SK-N-SH (cell line): Measurements from ENCODE around the gene EVPL. TPM values are rescaled to one million over a fixed set of nuclear protein-coding genes. Genes with fewer than 3 reads are reported as not detected.
A peak's percentile ranks its signal among the peaks of the same experiment; 100 is the strongest.

ENCODE experiments used
- CTCF ChIA-PET: fragments of 300-600, 350-600 bp; formaldehyde crosslinking; extraction: SDS; loops from one replicate; lab custom pipeline; 2021; lab: Yijun Ruan, JAX
- POLR2A ChIA-PET: fragments of 350-600 bp; sonication (Branson Sonifier 250); formaldehyde crosslinking; extraction: SDS; loops from one replicate; lab custom pipeline; 2020; ENCODE audit warnings: antibody characterized with exemption, inconsistent platforms; lab: Yijun Ruan, JAX
- DNase-seq: peaks from one replicate; pipeline ENCODE4 v3.0.0; 2012
- H2AFZ ChIP-seq: fragments of 200-600 bp; sonication (generic); 2 replicates; pipeline ENCODE4 v1.8.1; 2016; ENCODE audit warnings: antibody characterized with exemption, mild to moderate bottlenecking, low read depth
- H3F3A ChIP-seq: fragments of 200-600 bp; sonication (generic); replicated peaks from 2 replicates; pipeline ENCODE3; 2016; ENCODE audit warnings: antibody characterized with exemption, mild to moderate bottlenecking; ENCODE audit not compliant: insufficient read depth
- H3K27ac ChIP-seq, 2 experiments: fragments of 200-500 bp in 1 of 2; fragments of 200-600 bp in 1 of 2; sonication (Bioruptor generic) in 1 of 2; sonication (generic), shearing (Covaris generic) in 1 of 2; 2 replicates each; pipeline versions ENCODE4 v1.5.1 to v1.6.1; 2014 to 2016; ENCODE audit warnings: low read depth in 2 of 2, inconsistent platforms in 1 of 2, low read length in 1 of 2, mild to moderate bottlenecking in 1 of 2, mixed read lengths in 1 of 2
- H3K27me3 ChIP-seq: fragments of 200-600 bp; sonication (generic), shearing (Covaris generic); 2 replicates; pipeline ENCODE4 v1.6.1; 2016; ENCODE audit warnings: mixed run types; ENCODE audit not compliant: insufficient read depth
- H3K36me3 ChIP-seq, 2 experiments: fragments of 200-500 bp in 1 of 2; fragments of 200-600 bp in 1 of 2; sonication (Bioruptor generic) in 1 of 2; sonication (generic) in 1 of 2; replicated peaks in 1 of 2; 2 replicates each; pipeline versions ENCODE3 to v1.5.1; 2014 to 2016; ENCODE audit warnings: low read length in 1 of 2, mild to moderate bottlenecking in 1 of 2; ENCODE audit not compliant: insufficient read depth in 2 of 2, control insufficient read depth in 1 of 2
- H3K4me1 ChIP-seq, 2 experiments: fragments of 200-500 bp in 1 of 2; fragments of 200-600 bp in 1 of 2; sonication (Bioruptor generic) in 1 of 2; sonication (generic), shearing (Covaris generic) in 1 of 2; 2 replicates each; pipeline versions ENCODE4 v1.5.1 to v1.6.1; 2014 to 2016; ENCODE audit warnings: low read depth in 1 of 2, low read length in 1 of 2, mixed run types in 1 of 2; ENCODE audit not compliant: insufficient read depth in 2 of 2, control insufficient read depth in 1 of 2
- H3K4me2 ChIP-seq: fragments of 200-600 bp; sonication (generic), shearing (Covaris generic); 2 replicates; pipeline ENCODE4 v1.6.1; 2017; ENCODE audit warnings: mixed run types
- H3K4me3 ChIP-seq, 2 experiments: fragments of 200-500 bp in 1 of 2; fragments of 200-600 bp in 1 of 2; sonication (Bioruptor generic) in 1 of 2; sonication (generic), shearing (Covaris generic) in 1 of 2; 2 replicates each; pipeline versions ENCODE4 v1.5.1 to v1.8.1; 2014 to 2016; ENCODE audit warnings: low read depth in 2 of 2, inconsistent platforms in 1 of 2, low read length in 1 of 2, mild to moderate bottlenecking in 1 of 2, mixed read lengths in 1 of 2, moderate library complexity in 1 of 2
- H3K79me2 ChIP-seq: fragments of 200-600 bp; sonication (generic); 2 replicates; pipeline ENCODE4 v1.8.1; 2017; ENCODE audit warnings: mild to moderate bottlenecking; ENCODE audit not compliant: insufficient read depth
- H3K9ac ChIP-seq: fragments of 200-600 bp; sonication (generic); 2 replicates; pipeline ENCODE4 v1.6.1; 2017; ENCODE audit warnings: mixed run types
- H3K9me2 ChIP-seq: fragments of 200-600 bp; sonication (generic); 2 replicates; pipeline ENCODE4 v1.6.1; 2017; ENCODE audit warnings: mixed run types
- H3K9me3 ChIP-seq: fragments of 200-600 bp; sonication (generic); 2 replicates; pipeline ENCODE4 v1.6.1; 2017; ENCODE audit warnings: mixed run types, mild to moderate bottlenecking, moderate library complexity
- H4K20me1 ChIP-seq: fragments of 200-600 bp; sonication (generic); 2 replicates; pipeline ENCODE4 v1.6.1; 2017; ENCODE audit warnings: mild to moderate bottlenecking, mixed run types; ENCODE audit not compliant: insufficient read depth
- CHD2 ChIP-seq: fragments of 150-350 bp; IDR thresholded peaks from 2 replicates; pipeline ENCODE4 v1.6.1; 2018; ENCODE audit warnings: low read length; ENCODE audit not compliant: partially characterized antibody
- EP300 ChIP-seq, 2 experiments: IDR thresholded peaks; 2 replicates each; pipeline versions ENCODE4 v1.4.0 to v1.6.1; 2012; ENCODE audit warnings: borderline replicate concordance in 1 of 2, low read depth in 1 of 2, low read length in 1 of 2
- FOSL2 ChIP-seq: IDR thresholded peaks from 2 replicates; pipeline ENCODE4 v1.4.0; 2012; ENCODE audit warnings: low read depth, mild to moderate bottlenecking, moderate library complexity, borderline replicate concordance
- GATA2 ChIP-seq: sonication (generic); formaldehyde crosslinking; IDR thresholded peaks from 2 replicates; pipeline ENCODE4 v1.5.0; 2020; ENCODE audit warnings: mild to moderate bottlenecking, missing genetic modification reagents
- NRF1 ChIP-seq: IDR thresholded peaks from 2 replicates; pipeline ENCODE4 v1.6.1; 2012; ENCODE audit warnings: low read depth, mild to moderate bottlenecking, low read length
- RAD21 ChIP-seq: IDR thresholded peaks from 2 replicates; pipeline ENCODE4 v1.6.1; 2012; ENCODE audit warnings: mild to moderate bottlenecking, low read length
- SMC3 ChIP-seq: IDR thresholded peaks from 2 replicates; pipeline ENCODE4 v1.6.1; 2012; ENCODE audit warnings: low read depth, low read length, improper control_type of control experiment
- TCF12 ChIP-seq: IDR thresholded peaks from 2 replicates; pipeline ENCODE4 v1.4.0; 2012
- WGBS: methylation state at CpG from one replicate; pipeline ENCODE4 v1.1.6; 2017; ENCODE audit warnings: low lambda C conversion rate; 5-methylcytosine and 5-hydroxymethylcytosine counted together
- polyA plus RNA-seq, 3 experiments: library from polyadenylated mRNA; depleted of rRNA; stranded (reverse); fragments of >200 nt; gene quantifications; 2 replicates each; pipeline ENCODE4 v1.2.3, GENCODE V29; 2012
- TF ChIP-seq, protein P1 (sequence below): fragments of 200-600 bp; sonication (generic); IDR thresholded peaks from 2 replicates; pipeline ENCODE4 v1.6.1; 2017; ENCODE audit warnings: antibody characterized with exemption, mild to moderate bottlenecking, moderate library complexity
- TF ChIP-seq, protein P2 (sequence below): IDR thresholded peaks from 2 replicates; pipeline ENCODE4 v1.4.0; 2012; ENCODE audit warnings: low read depth
- TF ChIP-seq, protein P3 (sequence below): fragments of 150-350 bp; IDR thresholded peaks from 2 replicates; pipeline ENCODE4 v1.6.1; 2016; ENCODE audit warnings: mild to moderate bottlenecking, low read depth, low read length

Gene EVPL
- polyA plus RNA-seq, 1 of the 3 experiments (the other 2 are of a cell fraction), result 0.23 TPM

DNA sequence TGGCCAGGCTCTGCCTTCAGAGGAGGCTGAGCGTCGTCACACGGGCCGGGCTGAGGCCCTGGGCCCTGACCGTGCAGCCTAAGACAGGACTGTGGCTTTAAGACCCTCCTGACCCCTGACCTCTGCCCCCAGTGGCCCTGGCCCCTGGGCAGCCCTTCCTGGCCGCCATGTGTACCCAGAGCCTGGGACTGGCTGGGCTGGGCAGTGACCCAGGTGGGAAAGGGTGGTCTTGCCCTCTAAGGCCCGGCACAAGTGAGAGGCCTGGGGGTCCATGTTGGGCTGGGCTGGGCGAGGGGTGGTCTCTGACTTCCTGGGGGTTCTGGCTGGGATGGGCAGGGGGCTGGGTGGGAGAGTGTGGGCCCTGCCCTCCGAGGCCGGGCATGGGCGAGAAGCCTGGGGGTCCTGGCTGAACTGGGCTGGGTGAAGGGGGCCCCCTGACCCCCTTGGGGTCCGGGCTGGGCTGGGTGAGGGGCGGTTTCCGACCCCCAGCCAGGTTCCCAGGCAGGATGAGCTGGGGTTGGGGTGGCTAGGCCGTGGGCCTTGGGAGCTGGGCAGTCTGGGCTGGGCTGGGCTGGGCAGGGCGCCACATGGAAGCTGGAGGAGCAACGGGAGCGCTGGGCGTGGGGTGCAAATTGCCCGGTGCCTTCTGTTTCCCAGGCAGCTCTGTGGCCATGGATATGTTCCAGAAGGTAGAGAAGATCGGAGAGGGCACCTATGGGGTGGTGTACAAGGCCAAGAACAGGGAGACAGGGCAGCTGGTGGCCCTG is 26.2 kb downstream of the EVPL start, which contains the start of gene CDK3:
CDK3 (plus strand) TSS at position 101 of the 767 bp plus-strand sequence; CDS start at position 672, 571 bp downstream.
- peaks cover 22% of the 10 kb centered on the region for H3F3A ChIP-seq
- peaks cover 0 to 17% of the 10 kb centered on the region in 2 experiments; a peak in 2 of 4 replicates for H3K4me1 ChIP-seq
- H4K20me1 ChIP-seq, result no peaks in the 10 kb centered on the region
- H3K9me3 ChIP-seq, result no peaks in the 10 kb centered on the region
- H3K27ac ChIP-seq, result no peak within 1 kb of the TSS; a peak in 1 of 4 replicates
- POLR2A ChIA-PET, result no interaction called here
- TF ChIP-seq, protein P1, sequence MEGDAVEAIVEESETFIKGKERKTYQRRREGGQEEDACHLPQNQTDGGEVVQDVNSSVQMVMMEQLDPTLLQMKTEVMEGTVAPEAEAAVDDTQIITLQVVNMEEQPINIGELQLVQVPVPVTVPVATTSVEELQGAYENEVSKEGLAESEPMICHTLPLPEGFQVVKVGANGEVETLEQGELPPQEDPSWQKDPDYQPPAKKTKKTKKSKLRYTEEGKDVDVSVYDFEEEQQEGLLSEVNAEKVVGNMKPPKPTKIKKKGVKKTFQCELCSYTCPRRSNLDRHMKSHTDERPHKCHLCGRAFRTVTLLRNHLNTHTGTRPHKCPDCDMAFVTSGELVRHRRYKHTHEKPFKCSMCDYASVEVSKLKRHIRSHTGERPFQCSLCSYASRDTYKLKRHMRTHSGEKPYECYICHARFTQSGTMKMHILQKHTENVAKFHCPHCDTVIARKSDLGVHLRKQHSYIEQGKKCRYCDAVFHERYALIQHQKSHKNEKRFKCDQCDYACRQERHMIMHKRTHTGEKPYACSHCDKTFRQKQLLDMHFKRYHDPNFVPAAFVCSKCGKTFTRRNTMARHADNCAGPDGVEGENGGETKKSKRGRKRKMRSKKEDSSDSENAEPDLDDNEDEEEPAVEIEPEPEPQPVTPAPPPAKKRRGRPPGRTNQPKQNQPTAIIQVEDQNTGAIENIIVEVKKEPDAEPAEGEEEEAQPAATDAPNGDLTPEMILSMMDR, result 0 out of 2 replicates have a peak, but pooled peaks have one; percentile 41
- no peak for TF ChIP-seq RAD21
- no peak for DNase-seq
- no peak within 1 kb of the TSS for H3K9ac ChIP-seq
- H3K79me2 ChIP-seq, result no peaks in the 10 kb centered on the region
- no peaks in the 10 kb centered on the region for H3K9me2 ChIP-seq
- no peak within 1 kb of the TSS; a peak in 1 of 4 replicates for H3K4me3 ChIP-seq
- H3K4me2 ChIP-seq, result no peak within 1 kb of the TSS
- H3K36me3 ChIP-seq, result no peaks in the 10 kb centered on the region
- WGBS, result 78% methylated on average over 12 of the region's 21 CpGs
- CTCF ChIA-PET, result interaction anchor here (0.6 to 10.2 kb wide), 47 partner anchors 11 to 384 kb away, joined by 3 to 231 read pairs (median 4); partner anchors contain the start of genes ACOX1, EXOC7, FBF1 and MRPL38
- H2AFZ ChIP-seq, result no peak within 1 kb of the TSS
- no peaks in the 10 kb centered on the region for H3K27me3 ChIP-seq

DNA sequence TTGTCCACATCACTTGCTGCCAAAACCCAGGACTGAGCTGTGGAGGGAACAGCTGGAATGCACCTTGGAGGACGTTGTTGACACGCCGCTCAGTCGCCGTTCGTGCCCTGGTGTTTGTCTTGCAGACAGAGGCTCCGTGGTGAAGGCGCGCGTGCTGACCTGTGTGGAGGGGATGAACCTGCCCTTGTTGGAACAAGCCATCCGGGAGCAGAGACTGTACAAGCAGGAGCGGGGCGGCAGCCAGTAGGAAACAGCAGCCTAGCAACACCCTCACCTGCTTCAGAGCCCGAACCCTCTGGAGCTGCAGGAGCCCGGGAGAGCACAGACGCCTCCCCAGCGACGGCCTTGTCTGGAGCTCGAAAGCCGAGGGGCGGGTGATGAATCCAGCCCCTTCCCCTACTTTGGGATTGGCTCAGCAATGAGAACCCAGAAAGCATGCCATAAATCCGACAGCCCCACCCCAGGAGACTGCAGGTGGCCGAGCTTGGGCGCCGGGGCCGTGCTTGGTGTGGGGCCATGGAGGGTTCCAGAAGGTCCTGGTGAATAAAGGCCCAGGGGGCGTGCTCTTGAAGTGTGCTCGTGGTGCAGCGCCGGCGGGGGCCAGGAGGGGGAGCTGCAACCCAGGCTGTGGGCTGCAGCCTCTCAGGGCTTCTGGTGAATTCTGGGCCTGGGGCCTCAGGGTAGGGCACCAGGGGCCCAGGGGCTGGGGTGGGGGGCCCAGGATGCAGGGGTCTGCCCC is 26.9 kb downstream of the EVPL start:
- Histone ChIP-seq H3K4me3 (no peak overlapping the region; a peak in 1 of 4 replicates), H3K36me3 (no peaks in the 10 kb centered on the region), H2AFZ (no peak overlapping the region), H3K9ac (no peak overlapping the region), H4K20me1 (no peaks in the 10 kb centered on the region), H3K27me3 (no peaks in the 10 kb centered on the region), H3K9me2 (no peaks in the 10 kb centered on the region), H3K4me1 (peaks cover 0 to 13% of the 10 kb centered on the region in 2 experiments; a peak in 2 of 4 replicates), H3K4me2 (no peak overlapping the region), H3F3A (peaks cover 19% of the 10 kb centered on the region), H3K27ac (no peak overlapping the region; a peak in 1 of 4 replicates), H3K9me3 (no peaks in the 10 kb centered on the region), H3K79me2 (no peaks in the 10 kb centered on the region)
- TF ChIP-seq TCF12, result no peak
- peak in 1 of 2 experiments; percentile 31; a peak in 1 of 4 replicates for TF ChIP-seq EP300 (IDR thresholded peaks at IDR 0.05; ENCODE audit: borderline replicate concordance in 1 of 2, low read depth in 1 of 2, low read length in 1 of 2)
- TF ChIP-seq CHD2, result no peak
- peak; percentile 33 for TF ChIP-seq SMC3
- peak; percentile 72 for TF ChIP-seq RAD21
- no peak for TF ChIP-seq NRF1
- no peak for TF ChIP-seq GATA2 (CRISPR knock-in tag)
- TF ChIP-seq, protein P2, sequence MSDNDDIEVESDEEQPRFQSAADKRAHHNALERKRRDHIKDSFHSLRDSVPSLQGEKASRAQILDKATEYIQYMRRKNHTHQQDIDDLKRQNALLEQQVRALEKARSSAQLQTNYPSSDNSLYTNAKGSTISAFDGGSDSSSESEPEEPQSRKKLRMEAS, result peak; percentile 42; the same call in 1 of the 2 replicates
- TF ChIP-seq, protein P1, result peak; percentile 94
- TF ChIP-seq FOSL2, result no peak
- TF ChIP-seq, protein P3, sequence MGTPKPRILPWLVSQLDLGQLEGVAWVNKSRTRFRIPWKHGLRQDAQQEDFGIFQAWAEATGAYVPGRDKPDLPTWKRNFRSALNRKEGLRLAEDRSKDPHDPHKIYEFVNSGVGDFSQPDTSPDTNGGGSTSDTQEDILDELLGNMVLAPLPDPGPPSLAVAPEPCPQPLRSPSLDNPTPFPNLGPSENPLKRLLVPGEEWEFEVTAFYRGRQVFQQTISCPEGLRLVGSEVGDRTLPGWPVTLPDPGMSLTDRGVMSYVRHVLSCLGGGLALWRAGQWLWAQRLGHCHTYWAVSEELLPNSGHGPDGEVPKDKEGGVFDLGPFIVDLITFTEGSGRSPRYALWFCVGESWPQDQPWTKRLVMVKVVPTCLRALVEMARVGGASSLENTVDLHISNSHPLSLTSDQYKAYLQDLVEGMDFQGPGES, result no peak
- DNase-seq, result peak; percentile 98
- ChIA-PET CTCF (interaction anchor here (0.6 to 10.2 kb wide), 55 partner anchors 10 to 385 kb away, joined by 3 to 231 read pairs (median 4); partner anchors contain the start of genes ACOX1, EXOC7, FBF1 and MRPL38), POLR2A (no interaction called here)
- WGBS, result 66% methylated on average over 23 of the region's 31 CpGs
